Neural crest cell (in vitro differentiated cells): ENCODE results near the gene HCN3. TPM values are rescaled to one million over a fixed set of nuclear protein-coding genes. Genes with fewer than 3 reads are reported as not detected.

Experiments used
- DNase-seq: peaks from one replicate; pipeline ENCODE4 v3.0.0; 2021; ENCODE audit warnings: low read depth, mixed read lengths, low spot score
- H3K27ac Mint-ChIP-seq: one replicate; pipeline ENCODE4 v1.8.0; 2021; ENCODE audit warnings: mild to moderate bottlenecking, mixed read lengths; ENCODE audit not compliant: unreplicated experiment
- H3K27me3 Mint-ChIP-seq: 2 replicates; pipeline ENCODE4 v1.8.0; 2021; ENCODE audit warnings: low read depth, mild to moderate bottlenecking, mixed read lengths
- H3K36me3 Mint-ChIP-seq: 2 replicates; pipeline ENCODE4 v1.8.0; 2021; ENCODE audit warnings: low read depth, mild to moderate bottlenecking, mixed read lengths
- H3K4me1 Mint-ChIP-seq: 2 replicates; pipeline ENCODE4 v1.8.0; 2021; ENCODE audit warnings: mixed read lengths
- H3K4me3 Mint-ChIP-seq: one replicate; pipeline ENCODE4 v1.8.0; 2021; ENCODE audit warnings: mild to moderate bottlenecking, mixed read lengths
- H3K9me3 Mint-ChIP-seq: 2 replicates; pipeline ENCODE4 v1.8.0; 2021; ENCODE audit warnings: mixed read lengths
- total RNA-seq: library from RNA; stranded (reverse); gene quantifications from 2 replicates; pipeline ENCODE4 v1.2.1, GENCODE V29; 2021
- TF ChIP-seq, protein P1 (sequence below): fragments of 200-600 bp; sonication (generic); conservative IDR thresholded peaks from 2 replicates; pipeline ENCODE4 v1.5.0; 2021; ENCODE audit warnings: antibody characterized with exemption, mild to moderate bottlenecking

The HCN3 gene
- total RNA-seq, 1 donor from 2014 or later: 20.8 TPM

GRCh38 chr1:155300024-155300423 lies 22.8 kb downstream of the HCN3 start:
- H3K36me3 Mint-ChIP-seq: no peaks in the 10 kb centered on the region
- H3K27me3 Mint-ChIP-seq: no peaks in the 10 kb centered on the region
- H3K4me1 Mint-ChIP-seq: peaks cover 18% of the 10 kb centered on the region
- DNase-seq: no peak
- TF ChIP-seq, protein P1, sequence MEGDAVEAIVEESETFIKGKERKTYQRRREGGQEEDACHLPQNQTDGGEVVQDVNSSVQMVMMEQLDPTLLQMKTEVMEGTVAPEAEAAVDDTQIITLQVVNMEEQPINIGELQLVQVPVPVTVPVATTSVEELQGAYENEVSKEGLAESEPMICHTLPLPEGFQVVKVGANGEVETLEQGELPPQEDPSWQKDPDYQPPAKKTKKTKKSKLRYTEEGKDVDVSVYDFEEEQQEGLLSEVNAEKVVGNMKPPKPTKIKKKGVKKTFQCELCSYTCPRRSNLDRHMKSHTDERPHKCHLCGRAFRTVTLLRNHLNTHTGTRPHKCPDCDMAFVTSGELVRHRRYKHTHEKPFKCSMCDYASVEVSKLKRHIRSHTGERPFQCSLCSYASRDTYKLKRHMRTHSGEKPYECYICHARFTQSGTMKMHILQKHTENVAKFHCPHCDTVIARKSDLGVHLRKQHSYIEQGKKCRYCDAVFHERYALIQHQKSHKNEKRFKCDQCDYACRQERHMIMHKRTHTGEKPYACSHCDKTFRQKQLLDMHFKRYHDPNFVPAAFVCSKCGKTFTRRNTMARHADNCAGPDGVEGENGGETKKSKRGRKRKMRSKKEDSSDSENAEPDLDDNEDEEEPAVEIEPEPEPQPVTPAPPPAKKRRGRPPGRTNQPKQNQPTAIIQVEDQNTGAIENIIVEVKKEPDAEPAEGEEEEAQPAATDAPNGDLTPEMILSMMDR: no peak
- H3K9me3 Mint-ChIP-seq: no peaks in the 10 kb centered on the region
- H3K4me3 Mint-ChIP-seq: no peak overlapping the region
- H3K27ac Mint-ChIP-seq: no peak overlapping the region

GRCh38 chr1:155300553-155301329 lies 23.5 kb downstream of the HCN3 start:
- no peak for DNase-seq
- Mint-ChIP-seq H3K36me3 (no peaks in the 10 kb centered on the region), H3K27ac (peak overlapping the region; percentile 87), H3K27me3 (no peaks in the 10 kb centered on the region), H3K9me3 (no peaks in the 10 kb centered on the region), H3K4me3 (no peak overlapping the region), H3K4me1 (peaks cover 18% of the 10 kb centered on the region)
- TF ChIP-seq, protein P1: no peak

DNA sequence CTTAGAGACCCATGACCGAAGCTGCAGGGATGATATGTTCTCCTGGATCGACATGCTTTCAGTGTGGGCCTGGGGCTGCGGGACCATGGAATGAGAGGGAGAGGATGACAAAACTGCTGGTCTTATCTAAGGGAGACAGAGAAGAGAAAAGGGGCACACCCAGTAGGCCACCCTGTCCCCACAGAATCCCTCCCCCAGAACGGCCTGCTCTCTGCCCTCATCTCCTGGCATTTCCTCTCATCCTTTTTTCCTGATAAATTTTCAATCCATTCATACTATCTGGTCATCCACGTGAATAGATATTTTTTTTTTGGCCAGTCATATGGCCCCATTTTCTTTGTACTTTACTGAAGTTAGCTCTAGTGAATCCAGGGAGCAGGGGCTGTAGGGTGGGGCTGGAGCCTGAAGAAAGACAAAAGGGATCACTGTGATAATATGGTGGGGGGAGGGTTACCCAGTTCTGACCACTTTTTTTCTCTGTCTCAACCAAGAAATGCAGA lies 24.1 kb downstream of the HCN3 start, which contains the start of gene PKLR:
PKLR (minus strand) TSS at position 97 of the 500 bp plus-strand sequence; CDS start at position 54, 43 bp downstream.
- no peak within 1 kb of the TSS for H3K4me3 Mint-ChIP-seq
- H3K9me3 Mint-ChIP-seq: no peaks in the 10 kb centered on the region
- TF ChIP-seq, protein P1: no peak
- no peaks in the 10 kb centered on the region for H3K27me3 Mint-ChIP-seq
- H3K27ac Mint-ChIP-seq: peak within 1 kb of the TSS; percentile 87
- DNase-seq: no peak
- H3K4me1 Mint-ChIP-seq: peaks cover 23% of the 10 kb centered on the region
- H3K36me3 Mint-ChIP-seq: no peaks in the 10 kb centered on the region

- TF ChIP-seq, protein P1: no peak
- H3K4me1 Mint-ChIP-seq: peaks cover 39% of the 10 kb centered on the region
- H3K4me3 Mint-ChIP-seq: no peak overlapping the region
- no peak for DNase-seq
- H3K27ac Mint-ChIP-seq: peak overlapping the region; percentile 91
- H3K36me3 Mint-ChIP-seq: peaks cover 4% of the 10 kb centered on the region
- no peaks in the 10 kb centered on the region for H3K27me3 Mint-ChIP-seq
- no peaks in the 10 kb centered on the region for H3K9me3 Mint-ChIP-seq
Observed at GRCh38 chr1:155304558-155305063, 27.3 kb downstream of the HCN3 start.

DNA sequence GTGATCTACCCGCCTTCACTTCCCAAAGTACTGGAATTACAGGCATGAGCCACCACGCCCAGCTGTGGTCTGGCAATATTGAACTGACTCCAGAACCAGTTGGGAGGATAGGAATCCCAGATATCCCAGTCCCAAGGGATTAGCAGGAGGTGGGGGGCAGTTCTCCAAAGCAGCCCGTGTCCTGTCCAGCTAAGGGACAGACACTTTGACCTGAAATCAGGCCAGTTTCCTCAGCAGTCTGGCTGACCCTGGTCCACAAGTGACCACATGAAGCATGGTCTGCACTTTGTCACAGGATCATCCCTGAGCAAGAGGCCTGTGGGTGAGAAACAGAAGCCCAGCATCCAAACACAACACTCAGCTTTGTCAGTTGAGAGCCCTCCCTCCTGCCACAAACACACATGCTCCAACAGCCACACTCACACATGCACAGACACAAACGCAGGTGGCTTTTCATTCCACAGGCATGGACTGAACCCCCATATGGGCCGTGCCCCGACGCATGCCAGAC lies 28.7 kb downstream of the HCN3 start:
- Mint-ChIP-seq H3K4me3 (peak overlapping the region; percentile 62), H3K4me1 (peaks cover 50% of the 10 kb centered on the region), H3K27me3 (no peaks in the 10 kb centered on the region), H3K9me3 (no peaks in the 10 kb centered on the region), H3K27ac (peak overlapping the region; percentile 84), H3K36me3 (peaks cover 11% of the 10 kb centered on the region)
- no peak for DNase-seq
- TF ChIP-seq, protein P1: no peak
